ENCODE results near the gene PTPN7.

GRCh38 chr1:202184750-202185460 lies 24.5 kb upstream of the PTPN7 start:
- TF ChIP-seq FOS (IDR thresholded peaks at IDR 0.05; ENCODE audit: borderline replicate concordance, insufficient read depth, low read length), result no peak
- TF ChIP-seq CTCF (IDR thresholded peaks at IDR 0.05; ENCODE audit: extremely low read depth in 1 of 2, insufficient read depth in 1 of 2, low read depth in 1 of 2, low read length in 2 of 2), result peak; percentile 90 to 92
- TF ChIP-seq, protein P1, sequence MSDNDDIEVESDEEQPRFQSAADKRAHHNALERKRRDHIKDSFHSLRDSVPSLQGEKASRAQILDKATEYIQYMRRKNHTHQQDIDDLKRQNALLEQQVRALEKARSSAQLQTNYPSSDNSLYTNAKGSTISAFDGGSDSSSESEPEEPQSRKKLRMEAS (IDR thresholded peaks at IDR 0.05; ENCODE audit: insufficient read depth, insufficient read length), result no peak
- no peak for TF ChIP-seq JUN (IDR thresholded peaks at IDR 0.05; ENCODE audit: borderline replicate concordance, insufficient read depth, insufficient read length, low read depth)
- no peak for TF ChIP-seq POLR2A (IDR thresholded peaks at IDR 0.05; ENCODE audit: low read depth, low read length)

Data from endothelial cell of umbilical vein (primary cell).